Measurements from ENCODE around the gene SHKBP1. TPM values are rescaled to one million over a fixed set of nuclear protein-coding genes. Genes with fewer than 3 reads are reported as not detected.

The SHKBP1 gene
- total and polyA plus RNA-seq, 9 of the 15 experiments (the other 6 are each of a cell fraction or from before 2014, with no cell fraction given), result 1.2 to 58.1 (median 22.3) TPM

GRCh38 chr19:40596608-40597328 lies 20.1 kb downstream of the SHKBP1 start (continued):
- no peak for TF ChIP-seq MITF (IDR thresholded peaks at IDR 0.05)
- peak; percentile 45 for TF ChIP-seq EGR1 (conservative IDR thresholded peaks at IDR 0.05)
- TF ChIP-seq TRIM28 (IDR thresholded peaks at IDR 0.05), result no peak
- no peak for TF ChIP-seq KLF10 (CRISPR knock-in tag; IDR thresholded peaks at IDR 0.05)
- TF ChIP-seq ZSCAN32 (CRISPR knock-in tag; IDR thresholded peaks at IDR 0.05), result no peak
- TF ChIP-seq U2AF2 (optimal IDR thresholded peaks at IDR 0.05; ENCODE audit: low read depth, low read length), result no peak
- TF ChIP-seq HDAC8 (tag; IDR thresholded peaks at IDR 0.05), result no peak
- TF ChIP-seq THRB (CRISPR knock-in tag; conservative IDR thresholded peaks at IDR 0.05), result no peak
- no peak for TF ChIP-seq ZNF197 (CRISPR knock-in tag; IDR thresholded peaks at IDR 0.05; ENCODE audit: low read depth)
- TF ChIP-seq ZBTB17 (CRISPR knock-in tag; IDR thresholded peaks at IDR 0.05), result no peak
- no peak for TF ChIP-seq BCOR (IDR thresholded peaks at IDR 0.05)
- peak; percentile 87 for TF ChIP-seq FOSL1 (tag; conservative IDR thresholded peaks at IDR 0.05)
- TF ChIP-seq ZNF449 (CRISPR knock-in tag; IDR thresholded peaks at IDR 0.05), result no peak
- TF ChIP-seq ZNF77 (CRISPR knock-in tag; IDR thresholded peaks at IDR 0.05), result no peak
- TF ChIP-seq ZNF280A (IDR thresholded peaks at IDR 0.05; ENCODE audit: low read depth, partially characterized antibody), result no peak
- peak; percentile 42; the same call in 1 of the 2 replicates for TF ChIP-seq ZNF263 (CRISPR knock-in tag; IDR thresholded peaks at IDR 0.05; ENCODE audit: borderline replicate concordance)
- no peak for TF ChIP-seq ZBTB2 (IDR thresholded peaks at IDR 0.05)
- no peak for TF ChIP-seq RHOXF2B (CRISPR knock-in tag; conservative IDR thresholded peaks at IDR 0.05)

All from K562 (cell line).